ENCODE measurements around the gene ANKRD42.

Gene ANKRD42

GRCh38 chr11:83159902-83160865 lies 33.3 kb upstream of the ANKRD42 start:
- DNase-seq: peak; percentile 37 to 43
- TF ChIP-seq GATA1 (IDR thresholded peaks at IDR 0.05; ENCODE audit: low read depth, low read length) (no peak), POLR2A (IDR thresholded peaks at IDR 0.05; ENCODE audit: low read length) (peak; percentile 31)

GRCh38 chr11:83161610-83162199 lies 31.8 kb upstream of the ANKRD42 start:
- no peak for DNase-seq
- TF ChIP-seq POLR2A (IDR thresholded peaks at IDR 0.05; ENCODE audit: low read length) (no peak), GATA1 (IDR thresholded peaks at IDR 0.05; ENCODE audit: low read depth, low read length) (no peak)

GRCh38 chr11:83162377-83162776 lies 31.1 kb upstream of the ANKRD42 start:
- peak; percentile 8 to 33 for DNase-seq
- TF ChIP-seq POLR2A (IDR thresholded peaks at IDR 0.05; ENCODE audit: low read length) (no peak), GATA1 (IDR thresholded peaks at IDR 0.05; ENCODE audit: low read depth, low read length) (no peak)

DNA sequence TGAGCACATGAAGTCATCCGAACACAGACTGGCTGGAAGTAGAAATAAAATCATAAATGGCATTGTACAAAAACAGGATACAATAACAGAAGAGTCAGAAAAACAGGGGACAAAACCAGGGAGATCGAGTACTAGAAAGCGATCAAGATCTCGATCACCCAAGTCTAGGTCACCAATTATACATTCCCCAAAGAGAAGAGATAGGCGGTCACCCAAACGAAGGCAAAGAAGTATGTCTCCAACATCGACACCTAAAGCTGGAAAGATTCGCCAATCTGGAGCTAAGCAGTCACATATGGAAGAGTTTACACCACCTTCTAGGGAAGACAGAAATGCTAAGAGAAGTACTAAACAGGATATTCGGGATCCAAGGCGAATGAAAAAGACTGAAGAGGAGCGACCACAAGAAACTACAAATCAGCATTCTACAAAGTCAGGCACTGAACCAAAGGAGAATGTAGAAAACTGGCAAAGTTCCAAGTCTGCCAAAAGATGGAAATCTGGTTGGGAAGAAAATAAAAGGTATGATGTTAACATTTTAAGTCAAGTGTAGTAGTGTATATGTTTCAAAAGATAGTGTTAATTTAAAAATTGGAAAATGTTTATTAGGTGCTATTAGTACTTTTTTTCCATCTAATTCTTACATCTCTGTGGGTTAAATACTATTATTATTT lies 27.2 kb upstream of the ANKRD42 start:
- DNase-seq: peak in 1 of 2 experiments; percentile 30
- TF ChIP-seq GATA1 (IDR thresholded peaks at IDR 0.05; ENCODE audit: low read depth, low read length) (no peak), POLR2A (IDR thresholded peaks at IDR 0.05; ENCODE audit: low read length) (peak; percentile 29)

- TF ChIP-seq GATA1 (IDR thresholded peaks at IDR 0.05; ENCODE audit: low read depth, low read length) (no peak), POLR2A (IDR thresholded peaks at IDR 0.05; ENCODE audit: low read length) (peak; percentile 38)
- DNase-seq: no peak
Measured at GRCh38 chr11:83168756-83169155, 24.8 kb upstream of the ANKRD42 start.

DNA sequence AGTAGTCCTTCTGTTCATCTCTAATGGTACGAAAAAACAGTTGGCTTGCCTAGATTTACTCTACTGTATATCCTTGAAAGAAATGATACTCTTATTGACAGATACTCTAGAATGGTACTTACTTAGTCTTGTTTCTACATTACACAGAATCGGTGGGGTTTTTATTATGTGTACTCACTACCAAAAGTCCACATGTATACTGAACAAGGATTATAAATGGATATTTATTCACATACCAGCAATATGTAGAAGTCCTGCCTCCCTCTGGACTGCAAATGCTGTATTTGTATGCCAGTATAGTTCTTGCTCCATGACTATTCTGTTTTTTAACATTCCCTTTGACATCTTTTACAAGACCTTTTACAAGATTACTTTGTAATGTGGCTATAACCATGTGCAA lies 22.6 kb upstream of the ANKRD42 start:
- TF ChIP-seq GATA1 (IDR thresholded peaks at IDR 0.05; ENCODE audit: low read depth, low read length) (no peak), POLR2A (IDR thresholded peaks at IDR 0.05; ENCODE audit: low read length) (no peak)
- no peak for DNase-seq

DNA sequence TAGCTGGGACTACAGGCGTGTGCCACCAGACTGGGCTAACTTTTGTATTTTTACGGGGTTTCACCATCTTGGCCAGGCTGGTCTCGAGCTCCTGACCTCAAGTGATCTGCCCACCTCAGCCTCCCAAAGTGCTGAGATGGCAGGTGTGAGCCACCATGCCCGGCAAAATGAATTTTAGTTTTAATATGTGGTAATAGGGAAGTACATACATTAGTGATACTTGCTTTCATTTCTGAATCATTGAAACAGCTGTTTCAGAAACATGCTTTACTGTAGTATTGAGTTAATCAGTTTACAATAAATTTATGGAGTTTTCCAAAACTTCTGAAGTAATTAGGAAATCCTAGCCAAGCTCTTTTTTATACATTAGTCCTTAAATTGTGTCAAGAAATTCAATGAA lies 21.0 kb upstream of the ANKRD42 start:
- TF ChIP-seq POLR2A (IDR thresholded peaks at IDR 0.05; ENCODE audit: low read length): no peak
- no peak for TF ChIP-seq GATA1 (IDR thresholded peaks at IDR 0.05; ENCODE audit: low read depth, low read length)
- no peak for DNase-seq

GRCh38 chr11:83174008-83174407 lies 19.5 kb upstream of the ANKRD42 start:
- TF ChIP-seq GATA1 (IDR thresholded peaks at IDR 0.05; ENCODE audit: low read depth, low read length) (no peak), POLR2A (IDR thresholded peaks at IDR 0.05; ENCODE audit: low read length) (no peak)
- no peak for DNase-seq

DNA sequence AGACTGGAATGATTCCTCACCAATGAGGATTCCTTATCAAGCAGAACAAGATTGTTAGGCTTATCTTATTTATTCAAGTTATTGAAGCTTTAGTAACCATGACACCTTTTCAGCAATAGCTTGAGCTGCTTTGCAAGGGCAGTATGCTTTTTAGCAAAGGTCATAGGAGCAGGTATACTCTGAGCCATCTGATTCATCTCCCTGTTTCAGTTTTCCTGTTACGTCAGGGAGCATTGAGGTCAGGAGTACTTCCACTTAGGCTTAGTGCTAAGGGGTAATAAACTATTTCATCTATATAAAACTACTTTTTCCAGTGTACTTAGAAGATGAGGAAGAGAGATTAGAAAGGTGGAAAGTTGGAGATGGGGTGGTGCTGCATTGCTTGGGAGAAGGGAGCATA lies 17.7 kb upstream of the ANKRD42 start:
- TF ChIP-seq GATA1 (IDR thresholded peaks at IDR 0.05; ENCODE audit: low read depth, low read length) (no peak), POLR2A (IDR thresholded peaks at IDR 0.05; ENCODE audit: low read length) (no peak)
- no peak for DNase-seq

DNA sequence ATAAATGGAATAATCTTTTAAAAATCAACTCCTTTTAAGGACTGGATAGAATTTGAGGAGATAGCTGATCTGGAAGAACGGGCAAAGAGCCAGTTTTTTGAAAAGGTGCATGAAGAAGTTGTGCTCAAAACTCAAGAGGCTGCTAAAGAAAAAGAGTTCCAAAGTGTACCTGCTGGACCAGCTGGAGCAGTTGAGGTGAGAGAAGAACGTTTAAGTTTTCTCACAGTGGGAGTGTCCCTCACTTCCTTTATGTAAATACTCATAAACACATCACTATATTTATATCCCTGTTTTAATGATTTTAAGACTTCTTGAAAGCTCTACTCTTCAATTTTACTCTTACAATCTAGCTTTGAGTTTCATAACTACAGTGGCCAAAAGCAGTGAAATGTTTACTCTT lies 11.7 kb upstream of the ANKRD42 start:
- DNase-seq: no peak
- TF ChIP-seq GATA1 (IDR thresholded peaks at IDR 0.05; ENCODE audit: low read depth, low read length) (no peak), POLR2A (IDR thresholded peaks at IDR 0.05; ENCODE audit: low read length) (no peak)

GRCh38 chr11:83185767-83186166 lies 7.7 kb upstream of the ANKRD42 start:
- TF ChIP-seq GATA1 (IDR thresholded peaks at IDR 0.05; ENCODE audit: low read depth, low read length) (no peak), POLR2A (IDR thresholded peaks at IDR 0.05; ENCODE audit: low read length) (no peak)
- DNase-seq: no peak

- no peak for TF ChIP-seq GATA1 (IDR thresholded peaks at IDR 0.05; ENCODE audit: low read depth, low read length)
- no peak for TF ChIP-seq POLR2A (IDR thresholded peaks at IDR 0.05; ENCODE audit: low read length)
- DNase-seq: no peak
Measured at GRCh38 chr11:83187465-83187864, 6.0 kb upstream of the ANKRD42 start.

DNA sequence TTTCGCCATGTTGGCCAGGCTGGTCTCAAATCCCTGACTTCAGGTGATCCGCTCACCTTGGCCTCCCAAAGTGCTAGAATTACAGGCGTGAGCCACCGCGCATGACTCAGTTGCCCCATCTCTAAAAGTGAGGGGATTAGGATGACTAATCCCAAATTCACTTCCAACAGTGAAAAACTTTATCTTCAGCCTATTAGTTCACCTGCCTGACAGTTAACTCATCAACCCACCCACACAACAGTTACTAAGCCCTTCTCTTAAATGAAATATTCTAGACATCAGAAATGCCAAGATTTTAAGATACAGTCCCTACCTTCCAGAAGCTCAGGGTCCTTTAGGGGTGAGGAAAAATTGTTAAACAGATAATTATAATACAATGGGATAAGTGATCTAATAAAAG lies 2.0 kb upstream of the ANKRD42 start:
- TF ChIP-seq POLR2A (IDR thresholded peaks at IDR 0.05; ENCODE audit: low read length): no peak
- TF ChIP-seq GATA1 (IDR thresholded peaks at IDR 0.05; ENCODE audit: low read depth, low read length): no peak
- DNase-seq: no peak

- peak; percentile 63 to 72 for DNase-seq
- TF ChIP-seq POLR2A (IDR thresholded peaks at IDR 0.05; ENCODE audit: low read length) (no peak), GATA1 (IDR thresholded peaks at IDR 0.05; ENCODE audit: low read depth, low read length) (no peak)
Measured at GRCh38 chr11:83191986-83192385, 1.5 kb upstream of the ANKRD42 start.
